ENCODE data around the gene FBXO45. TPM values are rescaled to one million over a fixed set of nuclear protein-coding genes. Genes with fewer than 3 reads are reported as not detected.
"Not testable (repeated sequence)": the region's sequence is repeated elsewhere in the genome, so short reads cannot be mapped to it uniquely, and the experiment has no call there.

FBXO45 gene
- total and polyA plus RNA-seq, 5 experiments from 2014 or later, result 1.7 to 4.7 (median 2.9) TPM

DNA sequence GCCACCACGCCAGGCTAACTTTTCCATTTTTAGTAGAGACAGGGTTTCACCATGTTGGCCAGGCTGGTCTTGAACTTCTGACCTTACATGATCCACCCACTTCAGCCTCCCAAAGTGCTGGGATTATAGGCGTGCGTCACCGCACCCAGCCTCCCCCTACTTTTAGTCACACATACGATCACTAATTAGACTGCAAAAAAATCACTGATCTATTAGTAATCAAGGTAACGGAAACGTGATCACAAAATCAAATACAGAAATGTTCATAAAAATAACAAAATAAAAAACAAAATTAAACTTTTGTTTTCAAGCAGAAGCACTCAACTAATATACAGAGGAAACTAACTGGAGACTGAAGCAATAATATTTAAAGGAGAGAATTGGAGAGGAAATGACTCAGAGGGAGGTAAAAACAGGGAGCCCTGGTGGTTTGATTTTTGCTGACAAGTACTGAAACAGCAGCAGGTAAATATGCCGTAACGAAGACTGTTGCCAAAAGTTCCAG is 4.7 kb upstream of the FBXO45 start:
- H3K27me3 Mint-ChIP-seq, result no peaks in the 10 kb centered on the region
- DNase-seq, result no peak
- peaks cover 0 to 51% (median 2%) of the 10 kb centered on the region in 3 donors for H3K36me3 Mint-ChIP-seq
- peak overlapping the region in 2 of 10 donors; percentile 73 to 75 for H3K27ac Mint-ChIP-seq
- ATAC-seq, result no peak
- no peaks in the 10 kb centered on the region for H3K9me3 Mint-ChIP-seq
- peaks cover 9 to 48% (median 40%) of the 10 kb centered on the region in 4 donors for H3K4me1 Mint-ChIP-seq
- H3K4me3 Mint-ChIP-seq, result peak overlapping the region in 2 of 10 donors; percentile 2 to 45
- POLR2A ChIA-PET, result no interaction called here

DNA sequence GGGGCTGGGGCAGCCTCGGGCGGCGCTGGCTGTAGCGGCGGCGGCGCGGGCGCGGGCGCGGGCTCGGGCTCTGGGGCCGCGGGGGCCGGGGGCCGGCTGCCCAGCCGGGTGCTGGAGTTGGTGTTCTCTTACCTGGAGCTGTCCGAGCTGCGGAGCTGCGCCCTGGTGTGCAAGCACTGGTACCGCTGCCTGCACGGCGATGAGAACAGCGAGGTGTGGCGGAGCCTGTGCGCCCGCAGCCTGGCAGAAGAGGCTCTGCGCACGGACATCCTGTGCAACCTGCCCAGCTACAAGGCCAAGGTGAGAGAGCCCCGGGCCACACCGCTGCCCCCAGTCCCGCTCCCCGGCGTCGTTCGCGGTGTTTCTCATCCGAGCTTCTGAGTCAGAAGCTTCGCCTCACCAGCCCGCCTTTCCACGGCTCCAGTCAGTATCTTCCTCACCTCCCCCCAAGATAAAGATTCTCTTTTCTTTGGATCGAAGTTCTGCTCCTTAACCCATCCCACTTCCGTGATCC is 600 bp downstream of the FBXO45 start:
- H3K4me1 Mint-ChIP-seq, result peaks cover 17 to 47% (median 33%) of the 10 kb centered on the region in 4 donors
- no peaks in the 10 kb centered on the region for H3K9me3 Mint-ChIP-seq

DNA sequence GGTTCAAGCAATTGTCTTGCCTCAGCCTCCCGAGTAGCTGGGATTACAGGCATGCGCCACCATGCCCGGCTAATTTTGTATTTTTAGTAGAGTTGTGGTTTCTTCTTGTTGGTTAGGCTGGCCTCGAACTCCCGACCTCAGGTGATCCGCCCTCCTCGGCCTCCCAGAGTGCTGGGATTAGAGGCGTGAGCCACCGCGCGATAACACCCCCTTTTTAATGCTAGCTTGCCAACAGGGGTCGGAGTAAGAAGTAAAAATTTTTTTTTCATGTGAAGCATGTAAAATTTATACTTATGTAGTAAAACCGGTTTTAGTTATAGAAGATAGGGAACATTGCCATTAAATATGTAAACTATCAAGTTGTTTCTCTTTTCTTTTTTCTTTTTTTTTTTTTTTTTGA is 1.9 kb downstream of the FBXO45 start:
- not testable (repeated sequence) for H3K9me3 Mint-ChIP-seq, ATAC-seq, DNase-seq, H3K27me3 Mint-ChIP-seq
- Mint-ChIP-seq H3K4me1 (peaks cover 20 to 45% (median 38%) of the 10 kb centered on the region in 4 donors), H3K4me3 (peak overlapping the region; percentile 84 to 99 (median 92)), H3K36me3 (peaks cover 0 to 16% (median 0%) of the 10 kb centered on the region in 3 donors), H3K27ac (peak overlapping the region in 1 of 10 donors; percentile 87)
- POLR2A ChIA-PET, result interaction anchor here (0.6 to 0.7 kb wide), 2 partner anchors 24 to 62 kb away, joined by 4 read pairs; no protein-coding TSS in a partner anchor

More for the DNA sequence above, 600 bp downstream of the FBXO45 start:
- Mint-ChIP-seq H3K36me3 (peaks cover 0 to 17% (median 0%) of the 10 kb centered on the region in 3 donors), H3K27ac (peak overlapping the region; percentile 54 to 95 (median 90)), H3K4me3 (peak overlapping the region; percentile 84 to 99 (median 92)), H3K27me3 (no peaks in the 10 kb centered on the region)
- peak in 9 of 10 donors; percentile 34 to 73 (median 50) for DNase-seq
- peak; percentile 52 to 63 for ATAC-seq
- POLR2A ChIA-PET, result interaction anchor here (1.0 to 2.0 kb wide), 13 partner anchors 18 to 373 kb away, joined by 3 to 16 read pairs (median 5); partner anchors contain the start of genes DYNLT2B, NCBP2, PAK2 and RNF168

DNA sequence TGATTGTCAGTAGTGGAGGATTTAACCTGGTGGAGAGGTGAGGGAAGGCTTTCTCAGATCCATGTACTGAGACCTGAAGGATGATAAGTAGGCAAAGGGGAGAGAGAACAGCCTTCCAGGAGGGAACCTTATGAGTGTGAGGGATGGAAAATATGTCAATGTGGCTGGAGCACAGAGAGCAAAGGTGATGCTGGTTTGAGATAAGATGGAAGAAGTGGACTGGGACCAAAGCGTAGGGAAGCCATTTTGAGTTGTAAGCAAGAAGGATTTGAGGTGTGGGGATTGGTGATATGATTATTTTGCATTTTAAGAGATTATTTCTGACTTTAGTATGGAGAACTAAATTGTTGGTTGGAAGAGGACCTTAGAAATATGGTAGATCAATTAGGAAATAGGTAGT is 3.9 kb downstream of the FBXO45 start:
- H3K4me1 Mint-ChIP-seq, result peaks cover 17 to 41% (median 33%) of the 10 kb centered on the region in 4 donors
- H3K27ac Mint-ChIP-seq, result no peak overlapping the region
- H3K4me3 Mint-ChIP-seq, result no peak overlapping the region
- no peak for DNase-seq
- POLR2A ChIA-PET, result no interaction called here
- no peaks in the 10 kb centered on the region for H3K27me3 Mint-ChIP-seq
- ATAC-seq, result no peak
- no peaks in the 10 kb centered on the region for H3K9me3 Mint-ChIP-seq
- peaks cover 0 to 11% (median 0%) of the 10 kb centered on the region in 3 donors for H3K36me3 Mint-ChIP-seq

DNA sequence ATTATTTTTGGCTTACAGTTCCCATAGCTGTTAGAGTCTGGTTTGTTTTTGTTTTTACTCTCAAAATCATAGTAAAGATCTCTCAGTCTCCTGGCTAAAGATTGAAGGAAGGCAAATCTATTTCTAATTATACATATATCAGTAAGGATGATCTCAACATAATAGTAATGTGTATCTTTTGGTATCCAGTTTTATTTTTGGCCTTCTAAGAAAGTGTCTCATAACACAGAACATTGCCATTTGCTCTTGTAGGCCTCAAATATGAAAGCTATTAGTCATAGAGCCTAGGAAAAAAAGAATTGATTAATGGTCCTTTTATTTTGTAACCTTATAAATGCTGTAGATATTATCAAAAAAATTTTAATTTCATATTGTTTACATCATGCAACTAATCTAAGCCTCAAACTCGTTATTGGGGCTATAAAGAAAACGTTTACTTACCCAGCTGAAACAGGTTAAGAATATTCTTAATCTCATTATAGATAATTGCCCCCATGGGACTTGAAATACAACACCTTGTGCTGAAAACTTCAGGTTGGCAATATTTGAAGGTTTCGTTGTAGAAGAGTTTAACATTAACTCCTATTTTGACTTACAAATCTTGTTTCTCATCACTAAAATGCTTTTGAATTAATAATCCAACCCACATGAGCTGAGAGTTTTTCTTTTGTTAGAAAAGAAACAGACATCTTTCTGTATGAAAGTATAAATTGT is 16.7 kb downstream of the FBXO45 start:
- Mint-ChIP-seq H3K36me3 (peaks cover 6 to 54% (median 8%) of the 10 kb centered on the region in 3 donors), H3K27ac (peak overlapping the region in 2 of 10 donors; percentile 6 to 25), H3K27me3 (no peaks in the 10 kb centered on the region), H3K4me3 (no peak overlapping the region), H3K4me1 (no peaks in the 10 kb centered on the region), H3K9me3 (no peaks in the 10 kb centered on the region)
- POLR2A ChIA-PET, result interaction anchor here (1.4 kb wide), 1 partner anchor 17 kb away, joined by 3 read pairs; the partner anchor contains the start of genes FBXO45 and WDR53
- no peak for ATAC-seq
- DNase-seq, result no peak

DNA sequence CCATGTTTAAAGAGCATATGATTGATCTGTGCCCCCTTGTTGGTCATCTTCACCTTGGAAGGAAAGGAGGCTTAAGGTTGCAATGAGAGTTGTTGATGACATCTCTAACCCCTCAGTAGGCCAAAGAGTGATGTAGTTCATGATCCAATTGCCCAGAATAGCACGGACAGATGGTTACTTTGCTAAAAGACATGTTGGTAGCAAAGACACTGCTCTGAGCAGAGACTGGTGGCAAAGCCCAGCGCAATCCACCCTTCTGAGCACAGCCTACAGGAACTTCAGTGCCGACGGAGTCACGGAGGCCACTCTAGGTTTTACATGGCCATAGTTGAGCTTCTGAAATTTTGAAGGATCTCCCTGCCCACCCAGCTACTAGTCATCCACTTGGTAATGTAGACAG is 21.8 kb downstream of the FBXO45 start:
- no peak overlapping the region for H3K4me3 Mint-ChIP-seq
- H3K9me3 Mint-ChIP-seq, result no peaks in the 10 kb centered on the region
- no peak overlapping the region for H3K27ac Mint-ChIP-seq
- DNase-seq (no peak), ATAC-seq (no peak)
- peaks cover 0 to 3% (median 0%) of the 10 kb centered on the region in 4 donors for H3K4me1 Mint-ChIP-seq
- H3K27me3 Mint-ChIP-seq, result peaks cover 0 to 5% (median 2%) of the 10 kb centered on the region in 5 donors
- H3K36me3 Mint-ChIP-seq, result peaks cover 0 to 14% (median 0%) of the 10 kb centered on the region in 3 donors
- POLR2A ChIA-PET, result interaction anchor here (0.6 kb wide), 1 partner anchor 169 kb away, joined by 3 read pairs; no protein-coding TSS in a partner anchor

DNA sequence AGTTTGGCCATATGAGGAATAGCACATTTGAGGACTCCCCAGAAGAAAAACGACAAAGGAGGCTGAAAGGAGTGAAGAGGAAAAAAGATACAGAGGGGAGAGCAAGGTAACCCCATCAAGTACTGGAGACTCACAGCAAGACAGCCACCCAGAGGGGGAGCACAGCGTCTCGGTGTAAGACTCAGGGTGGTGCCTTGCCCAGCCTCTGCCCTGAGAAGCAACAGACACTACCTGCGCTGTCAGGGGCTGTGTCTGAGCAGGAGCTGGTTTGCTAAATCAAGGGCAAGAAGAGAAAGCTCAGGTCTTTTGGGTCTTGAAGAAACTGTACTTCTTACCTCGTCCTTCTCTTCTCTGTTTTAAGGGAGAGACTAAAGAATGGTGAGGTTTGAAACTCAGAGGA is 27.9 kb downstream of the FBXO45 start:
- Mint-ChIP-seq H3K27ac (peak overlapping the region in 3 of 10 donors; percentile 1 to 41 (median 27)), H3K9me3 (no peaks in the 10 kb centered on the region), H3K4me1 (peaks cover 0 to 13% (median 5%) of the 10 kb centered on the region in 4 donors), H3K4me3 (no peak overlapping the region), H3K27me3 (peaks cover 0 to 10% (median 5%) of the 10 kb centered on the region in 5 donors), H3K36me3 (no peaks in the 10 kb centered on the region)
- ATAC-seq, result no peak
- POLR2A ChIA-PET, result interaction anchor here (0.6 kb wide), 1 partner anchor 32 kb away, joined by 3 read pairs; no protein-coding TSS in a partner anchor
- no peak for DNase-seq

DNA sequence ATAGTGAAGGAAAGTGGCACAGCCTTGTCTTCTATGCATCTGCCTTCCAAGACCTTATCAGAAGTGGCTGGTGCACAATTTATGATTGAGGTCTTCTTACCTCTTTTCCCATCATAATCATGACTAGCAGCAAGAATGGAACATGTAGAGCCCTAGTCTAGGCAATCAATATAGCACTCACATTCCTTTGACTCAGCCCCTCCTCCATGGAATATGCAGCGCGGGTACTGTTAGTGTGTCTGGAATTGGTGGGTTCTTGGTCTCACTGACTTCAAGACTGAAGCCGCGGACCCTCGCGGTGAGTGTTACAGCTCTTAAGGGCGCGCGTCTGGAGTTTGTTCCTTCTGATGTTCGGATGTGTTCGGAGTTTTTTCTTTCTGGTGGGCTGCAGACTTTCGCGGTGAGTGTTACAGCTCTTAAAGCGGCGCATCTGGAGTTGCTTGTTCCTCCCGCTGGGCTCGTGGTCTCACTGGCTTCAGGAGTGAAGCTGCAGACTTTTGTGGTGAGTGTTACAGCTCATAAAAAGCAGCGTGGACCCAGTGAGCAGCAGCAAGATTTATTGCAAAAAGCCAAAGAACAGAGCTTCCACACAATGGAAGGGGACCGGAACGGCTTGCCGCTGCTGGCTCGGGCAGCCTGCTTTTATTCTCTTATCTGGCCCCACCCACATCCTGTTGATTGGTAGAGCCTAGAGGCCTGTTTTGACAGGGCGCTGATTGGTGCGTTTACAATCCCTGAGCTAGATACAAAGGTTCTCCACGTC is 29.7 kb downstream of the FBXO45 start:
- DNase-seq (peak in 7 of 10 donors; percentile 23 to 72 (median 44)), ATAC-seq (peak in 1 of 2 donors; percentile 72)
- Mint-ChIP-seq H3K4me1 (peaks cover 0 to 13% (median 5%) of the 10 kb centered on the region in 4 donors), H3K4me3 (peak overlapping the region; percentile 47 to 87 (median 82)), H3K27ac (peak overlapping the region in 9 of 10 donors; percentile 13 to 89 (median 79))
- H3K9me3 Mint-ChIP-seq, H3K27me3 Mint-ChIP-seq, H3K36me3 Mint-ChIP-seq: not testable (repeated sequence)
- POLR2A ChIA-PET, result interaction anchor here (0.6 to 1.8 kb wide), 8 partner anchors 15 to 142 kb away, joined by 3 to 12 read pairs (median 4); partner anchors contain the start of genes CEP19, FBXO45, PAK2 and PIGX

DNA sequence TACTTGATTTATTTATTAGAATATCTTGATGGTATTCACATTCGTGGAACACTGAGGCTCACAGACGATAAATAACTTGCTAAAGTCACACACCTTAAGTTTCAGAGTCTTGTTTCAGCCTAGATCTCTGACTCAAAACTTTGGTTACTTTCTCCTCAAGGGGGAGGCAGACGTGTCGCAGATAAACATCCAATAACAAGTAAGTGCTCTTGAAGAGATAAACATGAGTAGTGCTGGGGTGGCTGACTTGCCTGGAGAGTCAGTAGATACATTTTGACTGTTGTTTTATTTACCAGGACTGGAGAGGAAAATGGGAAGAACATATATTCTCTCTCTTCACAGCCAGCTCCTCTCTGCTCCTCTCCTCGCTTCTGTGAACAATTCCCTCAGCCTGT is 31.3 kb downstream of the FBXO45 start:
- H3K4me1 Mint-ChIP-seq, result peaks cover 2 to 24% (median 12%) of the 10 kb centered on the region in 4 donors
- peak overlapping the region in 1 of 10 donors; percentile 52 for H3K4me3 Mint-ChIP-seq
- no peaks in the 10 kb centered on the region for H3K36me3 Mint-ChIP-seq
- no peaks in the 10 kb centered on the region for H3K9me3 Mint-ChIP-seq
- ATAC-seq (no peak), DNase-seq (no peak)
- peaks cover 0 to 7% (median 0%) of the 10 kb centered on the region in 5 donors for H3K27me3 Mint-ChIP-seq
- peak overlapping the region in 1 of 10 donors; percentile 40 for H3K27ac Mint-ChIP-seq
- POLR2A ChIA-PET, result no interaction called here

DNA sequence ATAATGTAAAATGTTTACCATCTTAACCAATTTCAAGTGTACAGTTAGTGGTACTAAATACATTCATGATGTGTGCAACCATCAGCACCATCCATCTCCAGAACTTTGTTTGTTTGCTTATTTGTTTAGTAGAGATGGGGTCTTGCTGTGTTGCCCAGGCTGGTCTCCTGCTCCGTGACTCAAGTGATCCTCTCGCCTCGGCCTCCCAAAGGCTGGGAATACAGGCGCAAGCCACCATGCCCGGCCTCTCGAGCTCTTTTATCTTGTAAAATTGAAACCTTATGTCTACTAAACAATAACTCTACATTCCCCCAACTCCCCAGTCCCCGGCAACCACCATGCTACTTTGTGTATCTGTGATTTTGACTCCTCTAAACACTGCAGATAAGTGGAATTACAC is 31.9 kb downstream of the FBXO45 start:
- DNase-seq (no peak), ATAC-seq (no peak)
- peaks cover 2 to 28% (median 15%) of the 10 kb centered on the region in 4 donors for H3K4me1 Mint-ChIP-seq
- H3K9me3 Mint-ChIP-seq, result no peaks in the 10 kb centered on the region
- H3K27me3 Mint-ChIP-seq, result peaks cover 0 to 7% (median 0%) of the 10 kb centered on the region in 5 donors
- no peaks in the 10 kb centered on the region for H3K36me3 Mint-ChIP-seq
- POLR2A ChIA-PET, result interaction anchor here (0.6 kb wide), 1 partner anchor 34 kb away, joined by 3 read pairs; no protein-coding TSS in a partner anchor
- H3K27ac Mint-ChIP-seq, result no peak overlapping the region
- H3K4me3 Mint-ChIP-seq, result no peak overlapping the region

DNA sequence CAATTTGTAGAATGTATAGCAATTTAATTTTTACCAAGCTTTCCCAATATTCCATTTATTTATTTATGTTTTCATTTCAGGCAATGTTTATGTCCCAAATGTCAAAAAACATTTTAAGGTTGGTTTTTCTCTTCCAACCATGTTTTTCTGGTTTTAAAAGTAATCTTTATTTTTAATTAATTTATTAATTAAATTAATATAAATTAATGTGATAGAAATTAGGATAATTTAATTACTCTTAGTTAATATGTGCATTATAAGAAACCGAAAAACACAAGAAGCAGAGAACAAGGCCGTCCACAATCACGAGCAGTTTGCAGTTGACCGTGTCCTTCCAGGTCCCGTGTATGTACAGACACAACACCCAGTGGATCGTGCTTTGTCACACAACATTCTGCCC is 34.2 kb downstream of the FBXO45 start:
- Mint-ChIP-seq H3K36me3 (no peaks in the 10 kb centered on the region), H3K9me3 (no peaks in the 10 kb centered on the region), H3K4me1 (peaks cover 2 to 25% (median 15%) of the 10 kb centered on the region in 4 donors), H3K27ac (no peak overlapping the region), H3K4me3 (no peak overlapping the region), H3K27me3 (no peaks in the 10 kb centered on the region)
- POLR2A ChIA-PET, result no interaction called here
- DNase-seq, result no peak
- no peak for ATAC-seq

DNA sequence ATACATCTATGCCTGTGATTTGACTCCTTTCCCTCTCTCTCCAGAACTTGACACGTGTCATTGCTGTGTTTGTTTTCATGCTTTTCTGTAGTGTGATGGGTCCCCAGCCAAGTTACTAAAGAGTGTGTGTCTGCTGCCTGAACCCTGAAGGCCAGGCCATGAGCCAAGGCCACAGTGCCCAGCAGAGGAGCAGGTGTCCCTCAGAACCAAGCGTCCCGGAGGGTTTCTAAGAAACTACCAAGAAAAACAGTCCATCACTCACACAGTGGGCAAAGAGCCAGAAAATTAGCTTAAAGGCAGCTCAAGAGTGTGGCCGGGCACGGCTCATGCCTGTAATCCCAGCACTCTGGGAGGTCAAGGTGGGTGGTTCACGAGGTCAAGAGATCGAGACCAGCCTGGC is 35.2 kb downstream of the FBXO45 start:
- no peaks in the 10 kb centered on the region for H3K27me3 Mint-ChIP-seq
- ATAC-seq, result no peak
- H3K4me1 Mint-ChIP-seq, result peaks cover 2 to 15% (median 10%) of the 10 kb centered on the region in 4 donors
- peak overlapping the region in 1 of 10 donors; percentile 12 for H3K4me3 Mint-ChIP-seq
- no peaks in the 10 kb centered on the region for H3K9me3 Mint-ChIP-seq
- H3K27ac Mint-ChIP-seq, result peak overlapping the region in 1 of 10 donors; percentile 56
- H3K36me3 Mint-ChIP-seq, result no peaks in the 10 kb centered on the region
- POLR2A ChIA-PET, result interaction anchor here (0.6 to 1.0 kb wide), 2 partner anchors 10 to 169 kb away, joined by 3 to 7 read pairs; no protein-coding TSS in a partner anchor
- DNase-seq, result no peak

Data from naive thymus-derived CD8-positive, alpha-beta T cell (primary cell).